ENCODE measurements around the gene LRRC18. TPM values are rescaled to one million over a fixed set of nuclear protein-coding genes. Genes with fewer than 3 reads are reported as not detected.

LRRC18 gene
- not detected in 2 replicates for total RNA-seq

GRCh38 chr10:48939790-48940325 lies at the start of gene LRRC18:
Gene LRRC18 (minus strand): TSS chr10:48939840. CDS start chr10:48914155, 25,685 bp downstream.

Other genes with a start within 250 kb of the LRRC18 start
- gene VSTM4, start 175.7 kb upstream of the LRRC18 start, total RNA-seq, result 5.8 and 9.1 TPM in 2 replicates
- not detected in 2 replicates for gene FAM170B, start 194.2 kb upstream of the LRRC18 start, total RNA-seq
- under 0.01 TPM in 1 of 2 replicates, not detected in the other for gene TMEM273, start 248.6 kb upstream of the LRRC18 start, total RNA-seq